Activated CD4-positive, alpha-beta T cell treated with anti-CD3 and anti-CD28 coated beads, Interleukin-2, Interleukin-6, amounts not matched to agents 100 ng/mL and 50 ng/mL, durations not matched to agents 16 hours and 8 hours (primary cell): ENCODE measurements around the gene FBXO42.

Experiments used
- DNase-seq: peaks from one replicate; pipeline ENCODE4 v3.0.0-alpha.2; 2020

Gene FBXO42

GRCh38 chr1:16351994-16352841, at the start of gene FBXO42:
TSS of gene FBXO42 (minus strand) at chr1:16352480. CDS start at chr1:16315418, 37,062 bp downstream.
- DNase-seq = peak; percentile 96

GRCh38 chr1:16398371-16398953, 46.2 kb upstream of the FBXO42 start:
- DNase-seq = no peak

GRCh38 chr1:16397120-16397519, 44.8 kb upstream of the FBXO42 start:
- no peak for DNase-seq

DNA sequence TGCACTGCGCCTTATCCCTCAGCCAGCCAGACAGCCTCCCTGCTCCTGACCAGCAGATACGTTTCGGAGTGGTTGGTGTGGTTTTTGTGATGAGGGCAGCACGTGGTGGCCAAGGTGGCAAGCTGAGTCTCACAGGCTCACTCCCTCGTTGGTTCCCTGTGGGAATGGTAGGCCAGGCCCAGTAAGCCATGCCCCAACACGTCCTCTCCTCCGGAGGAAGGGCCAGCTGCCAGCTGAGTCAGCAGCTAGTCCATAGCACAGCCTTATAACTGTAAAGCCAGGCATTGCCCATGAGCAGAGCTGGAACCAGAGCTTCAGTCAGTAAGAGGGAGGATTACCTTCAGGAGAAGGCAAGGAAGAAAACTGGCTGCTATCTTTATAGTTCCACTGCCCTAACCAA, 44.3 kb upstream of the FBXO42 start:
- no peak for DNase-seq

DNA sequence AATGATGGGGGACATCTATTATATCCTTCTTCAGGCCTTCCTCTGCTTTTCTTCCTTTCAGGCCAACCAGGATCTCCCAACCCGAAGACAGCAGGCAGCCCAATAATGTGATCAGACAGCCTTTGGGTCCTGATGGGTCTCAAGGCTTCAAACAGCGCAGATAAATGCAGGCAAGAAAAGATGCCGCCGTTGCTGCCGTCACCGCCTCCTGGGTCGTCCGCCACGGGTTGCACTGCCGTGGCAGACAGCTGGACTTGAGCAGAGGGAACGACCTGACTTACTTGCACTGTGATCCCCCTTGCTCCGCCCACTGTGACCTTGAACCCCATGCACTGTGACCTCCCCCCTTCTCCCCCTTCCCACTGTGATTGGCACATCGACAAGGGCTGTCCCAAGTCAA, 42.7 kb upstream of the FBXO42 start:
- no peak for DNase-seq

- no peak for DNase-seq
Measured at GRCh38 chr1:16393570-16394521, 41.6 kb upstream of the FBXO42 start.

GRCh38 chr1:16392740-16393569, 40.7 kb upstream of the FBXO42 start:
- DNase-seq = no peak

DNA sequence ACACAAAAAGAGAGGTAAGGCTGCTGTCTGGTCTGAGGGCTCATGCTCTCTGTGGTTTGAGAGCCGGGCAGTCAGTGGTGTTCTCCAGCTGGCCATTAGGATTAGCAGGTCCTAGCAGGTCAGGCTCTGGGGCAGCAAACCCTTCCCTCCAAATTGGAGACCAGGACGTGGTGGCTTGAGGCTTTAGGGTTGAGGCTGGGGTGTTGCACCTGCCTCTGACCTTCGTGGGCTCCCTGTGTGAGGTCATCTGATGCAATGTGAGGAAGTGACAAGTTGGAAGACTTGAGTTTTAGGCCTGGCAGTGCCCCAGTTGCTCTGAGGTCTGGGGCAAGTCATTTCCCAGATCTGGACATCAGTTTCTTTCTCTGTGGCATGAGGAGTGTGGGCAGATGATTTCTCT, 39.1 kb upstream of the FBXO42 start:
- peak; percentile 50 for DNase-seq

- no peak for DNase-seq
Measured at GRCh38 chr1:16387201-16388188, 35.2 kb upstream of the FBXO42 start.

GRCh38 chr1:16386454-16387113, 34.3 kb upstream of the FBXO42 start:
- no peak for DNase-seq

GRCh38 chr1:16385659-16386453, 33.6 kb upstream of the FBXO42 start:
- DNase-seq = no peak

- DNase-seq = no peak
Measured at GRCh38 chr1:16383888-16384287, 31.6 kb upstream of the FBXO42 start.

- DNase-seq = no peak
Measured at GRCh38 chr1:16380868-16381267, 28.6 kb upstream of the FBXO42 start.

- no peak for DNase-seq
Measured at GRCh38 chr1:16378443-16378842, 26.2 kb upstream of the FBXO42 start.

DNA sequence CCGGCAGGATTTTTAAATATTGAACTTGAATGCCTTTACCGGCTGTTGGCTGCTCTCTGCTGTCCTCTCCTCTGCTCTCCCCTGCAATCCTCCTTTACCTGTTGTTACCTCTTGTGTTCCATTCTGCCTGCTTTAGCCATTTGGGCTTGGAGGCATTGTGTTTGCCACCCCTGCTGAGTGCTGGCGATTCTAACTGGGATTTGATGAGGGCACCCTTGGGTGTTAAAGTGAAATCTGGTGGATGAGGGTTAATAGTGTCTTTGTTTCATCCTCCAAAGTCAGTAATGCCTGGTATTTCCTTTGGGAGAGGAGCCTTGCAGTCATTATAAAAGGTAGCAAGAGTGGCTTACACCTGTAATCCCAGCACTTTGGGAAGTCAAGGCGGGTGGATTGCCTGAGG, 24.7 kb upstream of the FBXO42 start:
- DNase-seq = no peak

DNA sequence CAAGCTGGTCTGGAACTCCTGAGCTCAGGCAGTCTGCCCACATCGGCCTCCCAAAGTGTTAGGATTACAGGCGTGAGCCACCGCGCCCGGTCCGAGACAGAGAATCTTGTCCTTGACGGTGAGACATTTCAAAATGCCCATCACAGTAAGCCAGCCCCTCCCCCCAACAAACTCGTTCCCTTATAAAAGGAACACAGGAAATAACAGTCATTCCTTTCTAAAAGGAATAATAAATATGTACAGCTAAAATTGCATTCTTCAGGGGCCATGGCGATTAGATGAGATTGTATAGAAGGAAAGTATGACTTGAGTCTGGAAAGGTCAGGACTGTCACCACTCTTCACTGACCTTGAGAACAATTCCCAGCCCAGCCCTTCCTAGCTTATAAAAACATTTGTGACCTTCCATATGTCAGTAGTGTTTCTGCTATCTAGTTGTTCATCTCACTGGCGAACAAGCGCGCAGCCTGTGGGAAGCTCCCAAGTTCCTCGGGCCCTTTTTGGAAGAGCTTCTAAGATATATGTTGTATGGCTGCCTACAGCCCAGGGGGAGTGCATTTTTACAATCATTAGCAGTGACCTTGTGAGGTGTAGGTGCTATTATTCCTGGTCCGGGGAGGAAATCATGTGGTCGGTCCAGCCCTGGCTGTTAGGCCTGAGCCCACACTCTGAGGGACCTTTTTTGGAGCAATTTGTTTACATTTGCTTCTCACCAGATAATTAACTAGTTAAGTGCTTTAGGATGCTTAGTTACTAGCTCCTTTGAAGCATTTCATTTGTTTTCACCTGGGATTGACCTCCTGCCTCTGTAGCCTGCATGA, 23.5 kb upstream of the FBXO42 start:
- DNase-seq = no peak

DNA sequence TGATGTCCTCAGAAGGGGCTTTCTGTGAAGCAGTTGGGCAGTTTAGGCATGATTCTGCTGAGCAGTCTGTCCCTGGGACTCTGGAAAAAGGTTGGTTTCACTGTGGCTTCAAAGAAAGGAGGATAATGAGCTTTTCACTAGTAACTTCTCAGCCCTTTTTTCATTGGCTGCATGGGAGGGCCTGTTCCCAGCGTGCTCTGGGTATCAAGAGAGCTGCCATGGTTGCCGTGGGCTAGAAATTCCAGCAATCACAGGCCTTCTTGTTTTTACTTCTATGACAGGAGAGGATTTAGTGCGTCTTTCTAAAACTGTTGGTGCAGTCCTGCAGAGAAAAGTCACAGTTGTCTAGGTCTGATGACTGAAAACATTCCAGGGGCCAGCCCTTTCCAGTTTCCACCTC, 22.0 kb upstream of the FBXO42 start:
- DNase-seq = no peak

GRCh38 chr1:16372535-16373285, 20.4 kb upstream of the FBXO42 start:
- DNase-seq = no peak
